Keratinocyte (primary cell): ENCODE data around the gene LRP11.

Experiments
- EZH2 ChIP-seq: IDR thresholded peaks from one replicate; pipeline ENCODE4 v1.6.1; 2012; ENCODE audit warnings: inconsistent platforms, mild to moderate bottlenecking, low read length, moderate library complexity
- TF ChIP-seq, protein P1 (sequence below), 3 experiments: IDR thresholded peaks in 1 of 3; conservative IDR thresholded peaks in 1 of 3; optimal IDR thresholded peaks in 1 of 3; 2 replicates in 2 of 3; 3 replicates in 1 of 3; pipeline versions ENCODE3 to v1.5.1; 2011; ENCODE audit warnings: low read length in 3 of 3, mild to moderate bottlenecking in 3 of 3, moderate library complexity in 2 of 3, control low read depth in 1 of 3, inconsistent platforms in 1 of 3; ENCODE audit not compliant: insufficient read depth in 2 of 3; ENCODE audit errors: extremely low read depth in 1 of 3

DNA sequence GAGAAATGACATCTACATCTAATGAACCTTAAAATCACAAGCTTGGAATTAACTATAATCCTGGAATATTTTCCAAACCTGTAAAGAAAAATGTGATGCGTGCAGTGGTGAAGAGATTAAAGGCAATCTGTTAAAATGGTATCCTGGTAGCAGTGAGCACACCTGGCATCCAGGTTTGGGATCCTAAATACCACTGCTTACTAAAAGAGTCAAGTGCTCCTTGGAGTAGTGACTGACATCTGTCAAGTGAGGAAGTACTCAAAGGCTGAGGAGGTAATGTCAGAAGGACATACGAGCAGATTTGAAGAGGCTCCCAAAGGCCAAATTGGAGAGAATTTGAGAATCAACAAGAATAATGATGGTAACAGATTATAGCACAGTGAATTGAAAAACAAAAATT lies 81.8 kb downstream of the LRP11 start:
- TF ChIP-seq, protein P1, sequence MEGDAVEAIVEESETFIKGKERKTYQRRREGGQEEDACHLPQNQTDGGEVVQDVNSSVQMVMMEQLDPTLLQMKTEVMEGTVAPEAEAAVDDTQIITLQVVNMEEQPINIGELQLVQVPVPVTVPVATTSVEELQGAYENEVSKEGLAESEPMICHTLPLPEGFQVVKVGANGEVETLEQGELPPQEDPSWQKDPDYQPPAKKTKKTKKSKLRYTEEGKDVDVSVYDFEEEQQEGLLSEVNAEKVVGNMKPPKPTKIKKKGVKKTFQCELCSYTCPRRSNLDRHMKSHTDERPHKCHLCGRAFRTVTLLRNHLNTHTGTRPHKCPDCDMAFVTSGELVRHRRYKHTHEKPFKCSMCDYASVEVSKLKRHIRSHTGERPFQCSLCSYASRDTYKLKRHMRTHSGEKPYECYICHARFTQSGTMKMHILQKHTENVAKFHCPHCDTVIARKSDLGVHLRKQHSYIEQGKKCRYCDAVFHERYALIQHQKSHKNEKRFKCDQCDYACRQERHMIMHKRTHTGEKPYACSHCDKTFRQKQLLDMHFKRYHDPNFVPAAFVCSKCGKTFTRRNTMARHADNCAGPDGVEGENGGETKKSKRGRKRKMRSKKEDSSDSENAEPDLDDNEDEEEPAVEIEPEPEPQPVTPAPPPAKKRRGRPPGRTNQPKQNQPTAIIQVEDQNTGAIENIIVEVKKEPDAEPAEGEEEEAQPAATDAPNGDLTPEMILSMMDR (optimal IDR thresholded peaks at IDR 0.05 in 1 of 3, IDR thresholded peaks at IDR 0.05 in 1 of 3, conservative IDR thresholded peaks at IDR 0.05 in 1 of 3; ENCODE audit: extremely low read depth in 1 of 3, insufficient read depth in 2 of 3, low read length in 3 of 3), result no peak
- TF ChIP-seq EZH2, result no peak
